ENCODE data around the gene ITPK1.
A peak's percentile ranks its signal among the peaks of the same experiment; 100 is the strongest.

The ITPK1 gene

GRCh38 chr14:93044121-93044520 is 71.6 kb downstream of the ITPK1 start:
- DNase-seq (ENCODE audit: insufficient read length) = no peak
- TF ChIP-seq POLR2AphosphoS5 (IDR thresholded peaks at IDR 0.05; ENCODE audit: low read depth, low read length) = no peak
- no peak for TF ChIP-seq TAF1 (IDR thresholded peaks at IDR 0.05; ENCODE audit: borderline replicate concordance, low read depth, low read length)
- TF ChIP-seq POLR2A (IDR thresholded peaks at IDR 0.05; ENCODE audit: low read depth, low read length) = no peak
- peak; percentile 17 for FAIRE-seq

DNA sequence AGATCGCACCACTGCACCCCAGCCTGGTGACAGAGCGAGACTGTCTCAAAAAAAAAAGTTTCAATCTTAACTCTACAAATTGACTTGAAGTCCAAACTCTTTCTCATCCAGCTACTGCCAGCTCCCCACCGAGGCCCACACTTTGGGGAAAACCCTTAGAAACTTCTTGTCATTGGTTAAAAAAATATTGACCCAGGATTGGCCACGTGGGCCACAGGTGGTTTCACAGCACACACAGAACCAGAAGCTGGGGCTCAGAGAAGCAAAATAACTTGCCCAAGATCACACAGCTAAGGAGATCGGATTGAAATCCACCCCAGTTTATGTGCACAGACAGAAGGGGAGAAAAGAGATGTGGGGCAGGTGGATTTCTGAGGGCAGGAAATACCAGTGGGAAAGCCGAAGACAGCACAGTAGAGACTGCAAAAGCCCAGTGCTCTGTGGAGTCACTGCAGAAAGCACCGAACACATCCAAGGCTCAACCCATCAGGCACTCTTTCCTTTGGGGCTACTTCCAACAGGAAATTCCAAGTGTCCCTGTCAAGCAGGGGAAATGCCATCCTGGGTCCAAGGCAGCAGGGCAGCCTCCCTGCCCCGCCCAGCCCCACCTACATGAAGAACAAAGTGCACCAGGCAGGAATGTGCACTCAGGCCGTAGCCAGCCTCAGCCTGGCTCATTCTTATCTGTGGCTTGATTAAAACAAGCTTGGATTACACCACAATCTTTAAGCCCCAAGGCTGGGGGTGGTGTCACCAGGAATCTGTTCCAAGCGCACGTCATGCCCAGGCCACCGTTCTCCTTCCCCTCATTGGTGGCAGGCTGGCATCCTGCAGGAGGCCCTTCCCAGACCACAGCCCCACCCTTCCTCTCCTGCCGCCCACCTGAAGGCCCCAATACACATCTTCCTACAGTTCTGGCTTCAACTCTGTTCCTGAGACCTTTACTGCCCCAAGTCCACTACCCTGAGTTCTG is 72.5 kb downstream of the ITPK1 start:
- no peak for FAIRE-seq
- no peak for DNase-seq (ENCODE audit: insufficient read length)
- no peak for TF ChIP-seq POLR2AphosphoS5 (IDR thresholded peaks at IDR 0.05; ENCODE audit: low read depth, low read length)
- no peak for TF ChIP-seq TAF1 (IDR thresholded peaks at IDR 0.05; ENCODE audit: borderline replicate concordance, low read depth, low read length)
- no peak for TF ChIP-seq POLR2A (IDR thresholded peaks at IDR 0.05; ENCODE audit: low read depth, low read length)

- DNase-seq (ENCODE audit: insufficient read length) (no peak), FAIRE-seq (no peak)
- TF ChIP-seq POLR2A (IDR thresholded peaks at IDR 0.05; ENCODE audit: low read depth, low read length) = no peak
- TF ChIP-seq TAF1 (IDR thresholded peaks at IDR 0.05; ENCODE audit: borderline replicate concordance, low read depth, low read length) = no peak
- TF ChIP-seq POLR2AphosphoS5 (IDR thresholded peaks at IDR 0.05; ENCODE audit: low read depth, low read length) = no peak
Measured at GRCh38 chr14:93041830-93042229, 73.9 kb downstream of the ITPK1 start.

DNA sequence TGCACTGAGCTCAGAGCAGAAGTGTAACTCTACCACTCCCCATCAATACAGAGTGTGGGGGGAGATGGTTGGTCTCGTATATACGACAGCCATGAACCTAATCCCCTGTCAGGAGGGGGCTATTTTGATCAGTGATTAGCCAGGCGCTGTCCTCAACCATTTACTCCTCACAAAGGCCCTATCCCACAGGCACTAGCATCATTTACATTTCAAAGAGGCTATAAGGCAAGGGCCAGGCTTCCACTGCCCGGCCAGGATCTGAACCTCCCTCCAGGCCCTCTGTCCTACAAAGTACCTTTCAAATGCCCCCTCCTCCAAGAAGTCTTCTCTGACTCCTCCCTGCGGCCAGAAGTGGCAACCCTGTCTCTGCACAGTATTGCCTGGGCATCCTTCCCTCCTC is 74.7 kb downstream of the ITPK1 start:
- TF ChIP-seq POLR2AphosphoS5 (IDR thresholded peaks at IDR 0.05; ENCODE audit: low read depth, low read length) (no peak), POLR2A (IDR thresholded peaks at IDR 0.05; ENCODE audit: low read depth, low read length) (no peak), TAF1 (IDR thresholded peaks at IDR 0.05; ENCODE audit: borderline replicate concordance, low read depth, low read length) (no peak)
- FAIRE-seq (no peak), DNase-seq (ENCODE audit: insufficient read length) (no peak)

DNA sequence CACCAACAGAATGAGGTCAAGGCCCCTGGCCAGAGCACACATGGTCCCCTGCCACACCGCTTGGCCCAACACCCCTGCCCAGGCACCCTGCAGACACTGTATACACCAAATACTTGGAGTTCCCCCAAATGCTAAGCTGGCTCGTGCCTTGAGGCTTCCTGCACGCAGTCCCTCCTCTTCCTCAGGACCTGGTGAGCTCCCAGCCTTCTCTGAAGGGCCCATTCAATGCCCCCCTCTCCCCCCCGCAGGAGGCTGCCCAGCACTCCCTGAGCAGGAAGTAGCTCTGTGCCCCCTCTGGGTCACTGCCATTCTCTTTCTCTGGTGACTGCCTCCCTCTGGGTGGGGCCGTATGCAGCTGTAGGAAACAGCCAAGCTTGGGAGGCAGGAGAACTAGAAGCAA is 75.3 kb downstream of the ITPK1 start:
- TF ChIP-seq TAF1 (IDR thresholded peaks at IDR 0.05; ENCODE audit: borderline replicate concordance, low read depth, low read length) = no peak
- TF ChIP-seq POLR2AphosphoS5 (IDR thresholded peaks at IDR 0.05; ENCODE audit: low read depth, low read length) = no peak
- no peak for TF ChIP-seq POLR2A (IDR thresholded peaks at IDR 0.05; ENCODE audit: low read depth, low read length)
- FAIRE-seq = no peak

DNA sequence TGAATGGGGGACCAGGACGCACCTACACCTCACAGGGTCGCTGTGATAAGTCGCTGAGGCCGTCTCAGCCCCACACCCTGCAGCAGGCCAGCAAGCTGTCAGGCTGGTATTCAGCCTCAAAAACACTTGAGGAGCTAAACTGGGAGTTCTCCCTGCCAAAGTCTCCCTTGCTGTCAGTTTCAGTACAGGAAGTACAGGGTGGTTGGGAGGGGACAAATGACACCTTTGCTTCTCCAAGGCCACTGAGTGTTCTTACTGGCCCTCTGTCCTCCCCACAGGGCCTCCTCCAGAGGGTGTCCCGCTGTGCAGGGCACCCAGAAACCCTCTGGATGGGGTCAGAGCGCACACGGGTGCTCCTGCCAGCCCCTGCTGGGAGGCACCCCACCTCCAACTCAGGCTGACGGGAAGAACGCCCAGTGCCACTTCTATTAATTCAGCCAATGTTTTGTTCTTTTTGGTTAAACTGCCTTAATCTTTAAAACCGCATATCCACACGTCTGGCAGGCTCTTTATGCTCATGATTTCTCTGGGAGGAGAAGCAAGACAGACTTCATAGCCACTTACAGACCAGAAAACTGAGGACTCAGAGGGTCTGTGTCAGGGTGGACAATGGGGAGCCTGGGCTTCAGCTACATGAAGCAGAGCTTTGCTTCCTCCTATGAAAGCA is 75.9 kb downstream of the ITPK1 start:
- TF ChIP-seq POLR2AphosphoS5 (IDR thresholded peaks at IDR 0.05; ENCODE audit: low read depth, low read length) (no peak), TAF1 (IDR thresholded peaks at IDR 0.05; ENCODE audit: borderline replicate concordance, low read depth, low read length) (no peak), POLR2A (IDR thresholded peaks at IDR 0.05; ENCODE audit: low read depth, low read length) (no peak)
- no peak for DNase-seq (ENCODE audit: insufficient read length)
- FAIRE-seq = no peak

More for the DNA sequence above, 75.3 kb downstream of the ITPK1 start:
- DNase-seq (ENCODE audit: insufficient read length) = no peak

DNA sequence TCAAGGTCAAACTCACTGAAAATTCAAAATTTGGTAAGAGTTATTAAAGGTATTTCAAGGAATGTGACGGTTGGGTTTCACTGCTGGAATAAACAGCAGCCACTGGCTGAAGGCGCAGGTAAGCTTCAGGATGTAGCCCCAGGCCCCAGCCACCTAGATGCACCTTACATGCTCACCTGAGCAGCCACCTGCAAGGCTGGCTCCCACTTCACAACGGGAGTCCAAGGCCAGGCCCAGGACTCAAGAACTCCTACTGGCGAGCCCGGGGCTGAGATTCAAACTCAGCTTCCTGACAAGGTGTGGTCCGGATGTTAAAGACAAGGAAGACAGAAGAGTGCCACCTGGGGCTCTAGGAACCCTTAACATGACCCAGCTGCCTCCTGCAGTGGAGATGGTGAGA is 78.4 kb downstream of the ITPK1 start:
- no peak for TF ChIP-seq POLR2AphosphoS5 (IDR thresholded peaks at IDR 0.05; ENCODE audit: low read depth, low read length)
- TF ChIP-seq POLR2A (IDR thresholded peaks at IDR 0.05; ENCODE audit: low read depth, low read length) = no peak
- TF ChIP-seq TAF1 (IDR thresholded peaks at IDR 0.05; ENCODE audit: borderline replicate concordance, low read depth, low read length) = no peak
- no peak for DNase-seq (ENCODE audit: insufficient read length)
- FAIRE-seq = no peak

GRCh38 chr14:93036652-93037345 is 78.9 kb downstream of the ITPK1 start:
- FAIRE-seq = no peak
- TF ChIP-seq TAF1 (IDR thresholded peaks at IDR 0.05; ENCODE audit: borderline replicate concordance, low read depth, low read length) (no peak), POLR2A (IDR thresholded peaks at IDR 0.05; ENCODE audit: low read depth, low read length) (no peak), POLR2AphosphoS5 (IDR thresholded peaks at IDR 0.05; ENCODE audit: low read depth, low read length) (no peak)
- DNase-seq (ENCODE audit: insufficient read length) = no peak

DNA sequence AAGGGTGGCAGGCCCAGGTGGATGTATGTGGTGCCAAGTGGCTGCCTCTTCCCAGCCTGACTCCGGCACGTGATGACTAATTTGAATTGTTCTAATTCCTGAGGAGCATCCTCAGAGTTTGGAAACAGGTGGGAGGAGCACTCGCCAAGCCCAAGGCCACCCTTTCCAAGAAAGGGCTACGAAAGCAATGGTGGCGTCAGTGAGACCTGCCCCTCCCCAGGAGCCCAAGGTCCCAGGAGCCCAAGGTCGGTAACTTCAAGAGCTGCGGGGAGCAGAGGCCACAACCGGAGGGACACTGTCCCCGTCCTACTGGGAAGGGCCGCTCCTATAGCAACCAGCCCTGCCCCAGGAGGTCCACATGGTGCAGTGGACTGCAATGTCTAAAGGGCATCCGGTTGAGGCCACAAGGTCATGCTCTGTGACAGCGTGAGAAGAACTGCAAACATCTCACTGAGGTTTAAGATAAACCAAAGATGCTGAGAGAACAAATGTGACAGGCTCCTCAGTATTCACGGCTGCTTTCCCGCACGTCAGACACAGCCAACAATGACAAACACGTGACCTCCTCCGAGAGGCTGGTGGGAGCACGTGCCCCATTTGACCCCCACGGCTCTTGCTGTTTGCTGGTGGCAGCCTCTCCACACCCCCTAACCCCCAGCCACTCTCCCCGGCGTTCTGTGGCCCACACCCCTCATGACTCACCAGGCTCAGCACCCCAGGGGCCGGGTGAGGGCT is 79.6 kb downstream of the ITPK1 start:
- TF ChIP-seq POLR2AphosphoS5 (IDR thresholded peaks at IDR 0.05; ENCODE audit: low read depth, low read length) (no peak), POLR2A (IDR thresholded peaks at IDR 0.05; ENCODE audit: low read depth, low read length) (no peak), TAF1 (IDR thresholded peaks at IDR 0.05; ENCODE audit: borderline replicate concordance, low read depth, low read length) (no peak)
- FAIRE-seq = no peak
- DNase-seq (ENCODE audit: insufficient read length) = no peak

DNA sequence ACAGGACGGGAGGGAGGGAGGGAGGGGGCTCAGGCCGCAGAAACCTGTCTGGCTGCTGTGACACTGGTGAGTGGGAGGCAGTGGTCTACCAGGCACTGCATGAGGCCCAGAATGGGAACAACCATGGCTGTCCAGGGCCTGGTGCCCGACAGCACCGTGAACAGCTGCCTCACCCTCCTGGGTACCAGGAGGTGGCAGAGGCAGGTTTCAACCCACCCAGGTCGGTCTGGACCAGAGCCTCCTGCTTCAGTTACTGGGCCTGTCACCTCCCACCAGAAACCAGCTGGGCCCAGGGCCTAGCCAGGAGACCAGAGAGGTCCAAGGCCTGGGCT is 80.2 kb downstream of the ITPK1 start:
- DNase-seq (ENCODE audit: insufficient read length) (no peak), FAIRE-seq (no peak)
- TF ChIP-seq POLR2AphosphoS5 (IDR thresholded peaks at IDR 0.05; ENCODE audit: low read depth, low read length) (no peak), TAF1 (IDR thresholded peaks at IDR 0.05; ENCODE audit: borderline replicate concordance, low read depth, low read length) (no peak)

GRCh38 chr14:93034671-93034994 is 81.1 kb downstream of the ITPK1 start:
- DNase-seq (ENCODE audit: insufficient read length) = no peak
- TF ChIP-seq TAF1 (IDR thresholded peaks at IDR 0.05; ENCODE audit: borderline replicate concordance, low read depth, low read length) = no peak
- TF ChIP-seq POLR2A (IDR thresholded peaks at IDR 0.05; ENCODE audit: low read depth, low read length) = no peak
- no peak for TF ChIP-seq POLR2AphosphoS5 (IDR thresholded peaks at IDR 0.05; ENCODE audit: low read depth, low read length)
- FAIRE-seq = no peak

Data from GM12892 (cell line).